CD14-positive monocyte (primary cell): ENCODE results near the gene SLC36A2. TPM values are rescaled to one million over a fixed set of nuclear protein-coding genes. Genes with fewer than 3 reads are reported as not detected.

Experiments
- DNase-seq, 3 donors: peaks; one replicate each; pipeline ENCODE4 v3.0.0-alpha.2; 2011 to 2022
- H2AFZ ChIP-seq: 2 replicates; pipeline ENCODE4 v1.6.0; 2012; ENCODE audit warnings: mild to moderate bottlenecking, low read depth, low read length, inconsistent platforms; ENCODE audit not compliant: insufficient read depth, poor library complexity, severe bottlenecking
- H3K27ac ChIP-seq, 2 donors: 1 replicate in 1 of 2; 2 replicates in 1 of 2; pipeline ENCODE4 v1.5.1; 2012 to 2013; ENCODE audit warnings: low read length in 2 of 2, control low read depth in 1 of 2, inconsistent platforms in 1 of 2, low read depth in 1 of 2, mild to moderate bottlenecking in 1 of 2
- H3K27me3 ChIP-seq, 2 donors: one replicate each; pipeline versions ENCODE4 v1.6.0 to v1.6.1; 2011 to 2013; ENCODE audit warnings: low read length in 2 of 2; ENCODE audit not compliant: control insufficient read depth in 2 of 2, insufficient read depth in 2 of 2
- H3K36me3 ChIP-seq, 2 donors: replicated peaks in 1 of 2; 1 replicate in 1 of 2; 2 replicates in 1 of 2; pipeline versions ENCODE4 v1.5.1 to v1.6.1; 2012 to 2013; ENCODE audit warnings: low read length in 2 of 2, control low read depth in 1 of 2, inconsistent platforms in 1 of 2, mild to moderate bottlenecking in 1 of 2; ENCODE audit not compliant: insufficient read depth in 2 of 2, control insufficient read depth in 1 of 2
- H3K4me1 ChIP-seq, 2 donors: 1 replicate in 1 of 2; 2 replicates in 1 of 2; pipeline versions ENCODE4 v1.5.1 to v1.6.1; 2012 to 2013; ENCODE audit warnings: low read length in 2 of 2, control low read depth in 1 of 2, inconsistent platforms in 1 of 2, mild to moderate bottlenecking in 1 of 2, moderate library complexity in 1 of 2; ENCODE audit not compliant: insufficient read depth in 2 of 2, control insufficient read depth in 1 of 2
- H3K4me2 ChIP-seq: replicated peaks from 2 replicates; pipeline ENCODE3; 2012; ENCODE audit warnings: low read length, moderate library complexity, mild to moderate bottlenecking; ENCODE audit not compliant: poor library complexity, severe bottlenecking; ENCODE audit errors: extremely low read depth
- H3K4me3 ChIP-seq, 3 experiments: fragments of 200-600 bp in 1 of 3; sonication (generic) in 1 of 3; replicated peaks in 1 of 3; 1 replicate in 2 of 3; 2 replicates in 1 of 3; pipeline ENCODE4 v1.5.1; 2011 to 2013; ENCODE audit warnings: low read length in 3 of 3, mild to moderate bottlenecking in 3 of 3, control low read depth in 2 of 3, low read depth in 2 of 3, inconsistent platforms in 1 of 3, moderate library complexity in 1 of 3
- H3K79me2 ChIP-seq: 2 replicates; pipeline ENCODE4 v1.6.0; 2012; ENCODE audit warnings: mild to moderate bottlenecking, control low read depth, inconsistent platforms, low read length, moderate library complexity; ENCODE audit not compliant: insufficient read depth
- H3K9ac ChIP-seq: 2 replicates; pipeline ENCODE4 v1.6.0; 2017; ENCODE audit warnings: low read length, mild to moderate bottlenecking; ENCODE audit not compliant: insufficient read depth, poor library complexity, severe bottlenecking
- H3K9me3 ChIP-seq, 2 donors: replicated peaks in 1 of 2; 1 replicate in 1 of 2; 2 replicates in 1 of 2; pipeline versions ENCODE4 v1.5.1 to v1.6.1; 2012 to 2013; ENCODE audit warnings: low read length in 2 of 2, control low read depth in 1 of 2; ENCODE audit not compliant: control insufficient read depth in 1 of 2, insufficient read depth in 1 of 2
- H4K20me1 ChIP-seq: 2 replicates; pipeline ENCODE4 v1.6.0; 2012; ENCODE audit warnings: mild to moderate bottlenecking, low read length, control low read depth, moderate library complexity; ENCODE audit not compliant: insufficient read depth
- H3K27ac Mint-ChIP-seq, 7 donors: one replicate each; pipeline ENCODE4 v1.8.0; 2020; ENCODE audit warnings: mild to moderate bottlenecking in 7 of 7, mixed read lengths in 7 of 7, moderate library complexity in 6 of 7, inconsistent platforms in 2 of 7
- H3K27me3 Mint-ChIP-seq, 3 donors: one replicate each; pipeline ENCODE4 v1.8.0; 2021 to 2022; ENCODE audit warnings: low read depth in 3 of 3, mild to moderate bottlenecking in 3 of 3, mixed read lengths in 3 of 3, moderate library complexity in 3 of 3, inconsistent platforms in 1 of 3
- H3K36me3 Mint-ChIP-seq, 2 donors: one replicate each; pipeline ENCODE4 v1.8.0; 2020; ENCODE audit warnings: mixed read lengths in 2 of 2, inconsistent platforms in 1 of 2, mild to moderate bottlenecking in 1 of 2
- H3K4me1 Mint-ChIP-seq: one replicate; pipeline ENCODE4 v1.8.0; 2020; ENCODE audit warnings: mild to moderate bottlenecking, mixed read lengths
- H3K4me3 Mint-ChIP-seq, 2 donors: one replicate each; pipeline ENCODE4 v1.8.0; 2020; ENCODE audit warnings: mild to moderate bottlenecking in 2 of 2, mixed read lengths in 2 of 2, moderate library complexity in 1 of 2
- H3K9me3 Mint-ChIP-seq, 7 donors: one replicate each; pipeline ENCODE4 v1.8.0; 2020 to 2022; ENCODE audit warnings: mixed read lengths in 7 of 7, mild to moderate bottlenecking in 6 of 7, moderate library complexity in 6 of 7, inconsistent platforms in 2 of 7
- CTCF ChIP-seq: fragments of 200-600 bp; IDR thresholded peaks from one replicate; pipeline ENCODE4 v1.8.0; 2022; ENCODE audit warnings: antibody characterized with exemption, mild to moderate bottlenecking
- intact Hi-C, 2 donors: fragments of 100-400 bp; cut with micrococcal nuclease; formaldehyde crosslinking; loops; one replicate each; pipeline versions ENCODE4 v1.15.0 to v1.15.1; 2023
- polyA plus RNA-seq, 3 donors: library from polyadenylated mRNA; depleted of rRNA in 1 of 3; unstranded in 2 of 3; stranded (reverse) in 1 of 3; fragments of 300-500 nt in 2 of 3; fragments of >200 nt in 1 of 3; fragmentation: Illumina TruSeq in 2 of 3; gene quantifications; 1 replicate in 2 of 3; 2 replicates in 1 of 3; pipeline ENCODE4 v1.2.3, GENCODE V29; 2012 to 2021

SLC36A2 gene
- polyA plus RNA-seq, 3 donors = not detected

- Mint-ChIP-seq H3K27me3 (peaks cover 0 to 11% (median 3%) of the 10 kb centered on the region in 3 donors), H3K27ac (no peak overlapping the region), H3K4me3 (no peak overlapping the region), H3K9me3 (peaks cover 0 to 3% (median 0%) of the 10 kb centered on the region in 7 donors), H3K36me3 (peaks cover 2 to 4% of the 10 kb centered on the region in 2 donors), H3K4me1 (no peaks in the 10 kb centered on the region)
- Histone ChIP-seq H3K4me2 (no peak overlapping the region), H3K4me3 (no peak overlapping the region), H3K27me3 (peaks cover 0 to 2% of the 10 kb centered on the region in 2 donors), H3K27ac (no peak overlapping the region), H3K79me2 (no peaks in the 10 kb centered on the region), H3K9ac (no peak overlapping the region), H2AFZ (no peak overlapping the region), H3K4me1 (peaks cover 11 to 14% of the 10 kb centered on the region in 2 donors), H4K20me1 (no peaks in the 10 kb centered on the region), H3K9me3 (no peaks in the 10 kb centered on the region), H3K36me3 (peaks cover 8 to 11% of the 10 kb centered on the region in 2 donors)
- TF ChIP-seq CTCF = no peak
- intact Hi-C loops = no loop called here
- DNase-seq = no peak
These were observed 72.7 kb downstream of the SLC36A2 start for GRCh38 chr5:151274666-151275065.

- H3K9me3 Mint-ChIP-seq = peaks cover 0 to 3% (median 0%) of the 10 kb centered on the region in 7 donors
- Histone ChIP-seq H3K9ac (no peak overlapping the region), H4K20me1 (peaks cover 5% of the 10 kb centered on the region), H3K27me3 (peaks cover 0 to 2% of the 10 kb centered on the region in 2 donors), H3K4me2 (no peak overlapping the region), H2AFZ (no peak overlapping the region), H3K4me1 (peaks cover 11 to 14% of the 10 kb centered on the region in 2 donors), H3K36me3 (peaks cover 40 to 44% of the 10 kb centered on the region in 2 donors), H3K27ac (peak overlapping the region in 1 of 2 donors; percentile 18), H3K4me3 (no peak overlapping the region), H3K79me2 (no peaks in the 10 kb centered on the region), H3K9me3 (no peaks in the 10 kb centered on the region)
- H3K4me1 Mint-ChIP-seq = no peaks in the 10 kb centered on the region
- no peak overlapping the region for H3K27ac Mint-ChIP-seq
- no peak overlapping the region for H3K4me3 Mint-ChIP-seq
- intact Hi-C loops = no loop called here
- no peak for TF ChIP-seq CTCF
- peaks cover 0 to 6% (median 5%) of the 10 kb centered on the region in 3 donors for H3K27me3 Mint-ChIP-seq
- H3K36me3 Mint-ChIP-seq = peaks cover 2 to 4% of the 10 kb centered on the region in 2 donors
- DNase-seq = peak in 2 of 3 donors; percentile 41 to 47
These were observed 76.0 kb downstream of the SLC36A2 start for GRCh38 chr5:151271336-151271735.
